NCI-H510A treated with DMSO at 0.1 percent for 48 hours (cell line): Measurements from ENCODE around the gene FFAR1.

ENCODE experiments used
- DNase-seq: peaks from one replicate; lab custom pipeline; 2025; lab: John Stamatoyannopoulos, UW

FFAR1 gene, protein sequence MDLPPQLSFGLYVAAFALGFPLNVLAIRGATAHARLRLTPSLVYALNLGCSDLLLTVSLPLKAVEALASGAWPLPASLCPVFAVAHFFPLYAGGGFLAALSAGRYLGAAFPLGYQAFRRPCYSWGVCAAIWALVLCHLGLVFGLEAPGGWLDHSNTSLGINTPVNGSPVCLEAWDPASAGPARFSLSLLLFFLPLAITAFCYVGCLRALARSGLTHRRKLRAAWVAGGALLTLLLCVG (N-terminal part only)

DNA sequence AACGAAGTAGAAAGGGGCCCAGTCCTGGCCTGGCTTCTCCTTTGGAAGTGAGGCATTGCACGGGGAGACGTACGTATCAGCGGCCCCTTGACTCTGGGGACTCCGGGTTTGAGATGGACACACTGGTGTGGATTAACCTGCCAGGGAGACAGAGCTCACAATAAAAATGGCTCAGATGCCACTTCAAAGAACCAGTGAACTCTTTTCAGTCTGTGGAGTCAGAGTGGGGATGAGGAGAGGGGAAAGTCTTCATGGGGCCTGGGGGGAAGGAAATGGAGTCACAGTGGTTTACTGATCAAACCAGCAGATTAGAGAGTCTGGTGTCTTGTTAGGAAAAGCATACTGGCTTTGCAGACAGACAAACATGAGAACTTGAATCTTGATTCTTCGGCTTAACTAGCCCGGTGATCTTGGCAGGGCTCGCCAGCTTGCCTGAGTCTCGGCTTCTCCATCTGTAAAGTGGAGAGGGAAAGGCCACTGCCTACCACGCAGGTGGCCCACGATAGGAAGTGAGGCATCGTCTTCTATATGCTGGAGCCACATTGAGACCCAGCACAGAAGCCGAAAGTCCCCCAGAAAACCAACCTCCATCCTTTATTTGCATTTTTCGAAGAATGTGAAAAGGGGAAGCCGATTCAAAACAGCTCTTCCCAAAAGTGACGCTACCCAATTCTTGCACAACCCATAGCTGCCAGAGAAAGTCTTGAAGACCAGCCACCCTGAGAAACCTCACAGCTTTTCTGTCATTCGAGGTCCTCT lies at the start of gene FFAR1:
Gene FFAR1, plus strand, starts transcription at position 732 of the 759 bp plus-strand sequence. CDS start 3,650 bp downstream, outside the sequence.
- DNase-seq, result no peak

DNA sequence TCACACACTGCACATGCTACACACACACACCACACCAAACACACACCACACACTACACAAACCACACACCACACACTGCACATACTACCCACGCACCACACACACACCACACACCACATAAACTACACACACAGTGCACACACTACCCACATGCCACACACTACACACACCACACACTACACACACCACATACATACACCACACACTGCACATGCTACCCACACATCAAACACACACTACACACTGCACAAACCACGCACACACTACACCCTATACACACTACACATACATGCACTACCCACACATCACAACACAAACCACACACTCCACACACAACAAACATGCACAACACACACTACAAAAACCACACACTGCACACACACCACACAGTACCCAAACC lies 49.8 kb upstream of the FFAR1 start:
- DNase-seq, result no peak

DNA sequence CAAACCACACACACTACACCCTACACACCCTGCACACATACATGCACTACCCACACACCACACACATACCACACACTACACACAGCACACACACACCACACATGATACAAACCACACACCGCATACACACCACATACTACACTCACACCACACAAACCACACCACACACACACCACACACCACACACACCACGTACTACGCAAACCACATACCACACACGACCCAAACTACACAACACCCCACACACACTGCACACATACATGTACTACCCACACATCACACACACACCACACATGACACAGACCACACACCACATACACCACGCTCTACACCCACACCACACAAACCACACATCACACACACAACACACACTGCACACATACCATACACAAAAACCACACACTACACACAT lies 49.1 kb upstream of the FFAR1 start:
- DNase-seq, result no peak

DNA sequence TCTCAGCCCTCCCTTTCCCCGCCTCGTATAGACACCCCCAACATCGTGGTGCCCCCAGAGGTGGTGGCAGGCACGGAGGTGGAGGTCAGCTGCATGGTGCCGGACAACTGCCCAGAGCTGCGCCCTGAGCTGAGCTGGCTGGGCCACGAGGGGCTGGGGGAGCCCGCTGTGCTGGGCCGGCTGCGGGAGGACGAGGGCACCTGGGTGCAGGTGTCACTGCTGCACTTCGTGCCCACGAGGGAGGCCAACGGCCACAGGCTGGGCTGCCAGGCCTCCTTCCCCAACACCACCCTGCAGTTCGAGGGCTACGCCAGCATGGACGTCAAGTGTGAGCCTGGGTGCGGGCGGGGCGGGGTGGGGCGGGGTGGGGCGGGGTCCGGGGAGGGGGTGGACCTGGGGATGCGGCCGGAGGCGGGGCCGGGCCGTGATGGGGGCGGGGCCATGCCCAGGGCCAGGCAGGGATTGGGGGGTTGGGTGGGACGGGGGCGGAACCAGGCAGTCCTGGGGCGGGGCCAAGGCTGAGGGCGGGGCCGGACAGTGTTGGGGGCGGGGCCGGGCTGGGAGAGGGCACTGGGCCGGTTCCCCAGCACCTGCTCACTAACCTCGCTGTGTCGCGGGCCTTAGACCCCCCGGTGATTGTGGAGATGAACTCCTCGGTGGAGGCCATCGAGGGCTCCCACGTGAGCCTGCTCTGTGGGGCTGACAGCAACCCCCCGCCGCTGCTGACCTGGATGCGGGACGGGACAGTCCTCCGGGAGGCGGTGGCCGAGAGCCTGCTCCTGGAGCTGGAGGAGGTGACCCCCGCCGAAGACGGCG lies 48.0 kb upstream of the FFAR1 start:
- no peak for DNase-seq

DNA sequence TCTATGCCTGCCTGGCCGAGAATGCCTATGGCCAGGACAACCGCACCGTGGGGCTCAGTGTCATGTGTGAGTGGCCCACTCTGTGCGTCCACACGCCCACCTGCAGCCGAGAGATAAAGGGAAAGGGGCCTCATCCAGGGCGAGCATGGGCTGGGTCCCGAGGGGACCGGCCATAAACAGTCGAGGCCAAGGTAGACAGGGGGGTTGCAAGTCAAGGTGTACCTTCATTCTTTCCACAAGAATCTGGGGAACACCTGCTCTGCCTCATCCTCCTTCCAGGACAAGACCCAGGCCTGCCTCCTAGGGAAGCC lies 47.4 kb upstream of the FFAR1 start:
- DNase-seq, result no peak

DNA sequence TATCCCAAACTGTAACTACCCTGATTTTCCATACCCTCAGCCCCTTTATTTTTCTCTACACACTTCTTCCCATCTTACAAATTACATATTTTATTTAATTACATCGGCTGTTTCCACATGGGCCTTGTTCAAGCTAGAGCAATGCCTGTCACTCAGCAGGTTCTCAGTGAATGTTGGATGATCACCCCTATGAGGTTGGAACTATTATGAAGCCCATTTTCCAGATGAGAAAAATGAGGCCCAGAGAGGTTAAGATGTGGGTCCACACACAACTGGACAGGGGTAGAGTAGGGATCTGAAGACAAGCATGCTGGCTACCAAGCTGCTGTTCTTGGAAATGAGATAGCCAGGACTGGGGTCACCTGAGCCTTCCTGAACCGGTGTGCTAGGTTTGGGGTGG lies 45.7 kb upstream of the FFAR1 start:
- no peak for DNase-seq

DNA sequence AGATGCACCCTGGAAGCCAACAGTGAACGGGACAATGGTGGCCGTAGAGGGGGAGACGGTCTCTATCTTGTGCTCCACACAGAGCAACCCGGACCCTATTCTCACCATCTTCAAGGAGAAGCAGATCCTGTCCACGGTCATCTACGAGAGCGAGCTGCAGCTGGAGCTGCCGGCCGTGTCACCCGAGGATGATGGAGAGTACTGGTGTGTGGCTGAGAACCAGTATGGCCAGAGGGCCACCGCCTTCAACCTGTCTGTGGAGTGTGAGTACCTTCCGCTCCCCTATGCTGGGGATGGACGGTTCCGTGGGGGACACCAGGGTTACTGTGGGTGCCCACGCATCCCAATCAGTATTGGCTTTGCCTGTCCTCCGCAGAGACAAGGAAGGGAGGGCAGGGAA lies 45.3 kb upstream of the FFAR1 start:
- no peak for DNase-seq

DNA sequence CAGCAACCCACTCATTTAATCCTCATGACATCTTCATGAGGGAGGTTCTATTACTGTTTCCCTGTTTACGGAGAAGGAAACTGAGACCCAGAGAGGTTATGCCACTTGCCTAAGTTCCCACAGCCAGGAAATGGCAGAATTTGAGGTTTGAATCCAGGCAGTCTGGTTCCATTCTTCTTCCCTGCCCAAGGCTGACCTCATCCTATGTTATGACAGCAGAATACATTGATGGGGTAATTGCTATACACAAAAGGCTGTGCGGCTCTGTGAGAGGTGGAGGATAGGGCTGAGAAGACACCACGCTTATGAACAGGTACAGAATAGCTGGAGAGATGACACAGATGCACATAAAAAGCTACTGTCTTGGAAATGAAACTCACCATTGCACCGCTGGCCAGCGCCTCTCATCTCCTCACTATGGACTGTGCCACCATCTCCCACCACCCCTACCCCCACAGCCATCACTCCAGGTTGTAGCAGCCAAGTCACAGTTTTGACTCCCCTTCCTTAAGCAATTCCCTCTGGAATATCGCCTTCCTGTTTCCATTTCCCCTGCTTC lies 44.3 kb upstream of the FFAR1 start:
- DNase-seq, result no peak

DNA sequence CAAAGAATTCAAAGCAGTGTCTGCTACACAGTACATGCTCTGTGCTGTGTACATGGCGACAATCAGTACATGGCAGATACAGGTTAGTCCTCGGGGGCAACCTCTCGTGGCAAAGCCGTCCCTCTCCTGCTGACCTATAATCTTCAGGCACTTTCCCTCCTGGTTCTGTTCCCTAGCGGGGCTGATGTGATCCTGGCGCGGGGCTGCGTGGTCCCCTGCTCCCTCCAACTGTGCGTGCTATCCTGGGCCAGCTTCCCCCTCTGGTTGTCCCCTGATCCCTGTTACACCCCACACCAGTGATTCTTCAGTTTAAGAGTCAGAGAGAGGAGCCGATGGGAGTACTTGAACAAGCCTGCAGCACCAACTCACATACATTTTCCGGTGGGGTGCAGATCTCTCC lies 43.7 kb upstream of the FFAR1 start:
- no peak for DNase-seq

DNA sequence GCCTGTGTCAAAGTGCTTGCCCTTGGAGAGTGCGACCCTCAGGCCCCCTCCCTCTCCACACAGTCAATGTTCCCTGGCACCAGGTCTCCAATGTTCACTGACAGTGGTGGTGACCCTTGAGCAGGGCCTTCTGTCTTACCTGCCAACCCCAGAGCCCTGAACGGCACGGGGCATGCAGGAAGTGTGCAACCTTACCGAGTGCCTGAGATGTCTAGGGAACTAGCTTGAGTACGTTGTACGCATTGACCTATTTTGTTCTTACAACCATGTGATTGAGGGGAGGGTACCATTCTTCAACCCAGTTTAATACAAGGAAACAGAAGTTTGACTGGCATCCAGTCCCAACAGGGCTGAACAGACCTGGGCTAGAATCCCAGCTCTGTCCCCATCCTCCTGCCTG lies 42.5 kb upstream of the FFAR1 start:
- DNase-seq, result no peak

DNA sequence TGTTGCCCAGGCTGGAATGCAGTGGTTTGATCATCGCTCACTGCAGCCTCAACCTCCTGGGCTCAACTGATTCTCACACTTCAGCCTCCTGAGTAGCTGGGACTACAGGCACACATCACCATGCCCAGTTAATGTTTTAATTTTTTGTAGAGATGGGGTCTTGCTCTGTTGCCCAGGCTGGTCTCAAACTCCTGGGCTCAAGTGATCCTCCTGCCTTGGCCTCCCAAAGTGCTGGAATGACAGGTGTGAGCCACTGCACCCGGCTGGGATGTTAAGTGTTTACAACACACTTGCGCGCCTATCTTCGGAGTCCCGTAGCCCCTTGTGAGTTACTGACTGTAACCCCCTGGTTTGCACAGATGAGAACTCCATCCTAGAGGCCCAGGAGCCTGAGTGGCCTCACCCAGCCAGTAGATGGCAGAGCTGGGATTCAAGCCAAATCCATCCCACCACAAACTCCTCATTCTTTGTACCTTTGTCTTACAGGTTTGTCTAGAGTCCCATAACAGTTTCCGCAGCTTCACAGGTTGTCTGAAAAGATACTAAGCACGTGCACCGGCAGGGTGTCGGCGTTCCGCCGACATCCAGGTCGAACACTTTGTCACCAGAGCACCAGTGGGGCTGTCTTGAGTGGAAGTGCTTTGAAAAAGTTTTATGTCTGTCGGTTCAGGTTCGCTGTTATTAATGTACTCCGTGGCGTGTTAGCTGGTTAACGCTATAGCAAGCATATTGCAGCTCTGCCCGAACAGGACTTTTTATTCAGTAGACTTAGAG lies 41.0 kb upstream of the FFAR1 start:
- no peak for DNase-seq

DNA sequence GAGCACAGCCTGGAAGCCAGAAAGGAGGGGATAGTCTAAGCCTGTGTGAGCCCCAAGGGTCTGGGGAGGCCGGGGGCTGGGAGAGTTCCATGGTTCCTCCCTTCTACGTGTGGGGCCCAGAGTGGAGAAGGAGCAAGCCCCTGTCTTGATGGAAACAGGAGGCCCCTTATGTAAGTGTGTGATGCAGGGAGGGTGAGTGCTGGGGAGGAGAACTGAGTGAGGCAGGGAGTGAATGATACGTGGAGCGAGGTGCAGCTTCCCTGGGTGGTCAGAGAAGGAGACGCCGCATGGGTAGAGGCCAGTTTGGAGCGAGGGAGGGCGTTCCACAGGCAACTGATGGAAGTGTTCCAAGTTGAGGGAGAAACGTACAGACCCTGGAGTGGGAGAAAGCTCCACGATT lies 39.8 kb upstream of the FFAR1 start:
- no peak for DNase-seq

DNA sequence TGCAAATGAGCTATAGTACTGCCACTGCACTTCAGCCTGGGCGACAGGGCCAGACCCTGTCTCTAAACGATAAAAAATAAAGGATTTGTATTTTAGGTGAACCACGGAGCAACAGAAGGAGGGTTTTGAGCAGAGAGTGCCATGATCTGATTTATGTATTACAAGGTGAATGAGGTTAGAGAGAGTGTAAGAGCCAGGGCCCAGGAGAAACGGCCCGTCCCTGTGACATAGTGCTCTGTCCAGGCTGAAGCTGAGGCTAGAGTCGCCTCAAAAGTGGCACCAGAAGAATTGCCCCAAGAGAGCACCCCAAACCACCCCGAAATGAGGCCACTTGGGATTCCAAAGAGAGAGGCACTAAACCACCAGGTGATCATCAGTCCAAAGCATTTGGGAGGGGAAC lies 38.8 kb upstream of the FFAR1 start:
- DNase-seq, result no peak

DNA sequence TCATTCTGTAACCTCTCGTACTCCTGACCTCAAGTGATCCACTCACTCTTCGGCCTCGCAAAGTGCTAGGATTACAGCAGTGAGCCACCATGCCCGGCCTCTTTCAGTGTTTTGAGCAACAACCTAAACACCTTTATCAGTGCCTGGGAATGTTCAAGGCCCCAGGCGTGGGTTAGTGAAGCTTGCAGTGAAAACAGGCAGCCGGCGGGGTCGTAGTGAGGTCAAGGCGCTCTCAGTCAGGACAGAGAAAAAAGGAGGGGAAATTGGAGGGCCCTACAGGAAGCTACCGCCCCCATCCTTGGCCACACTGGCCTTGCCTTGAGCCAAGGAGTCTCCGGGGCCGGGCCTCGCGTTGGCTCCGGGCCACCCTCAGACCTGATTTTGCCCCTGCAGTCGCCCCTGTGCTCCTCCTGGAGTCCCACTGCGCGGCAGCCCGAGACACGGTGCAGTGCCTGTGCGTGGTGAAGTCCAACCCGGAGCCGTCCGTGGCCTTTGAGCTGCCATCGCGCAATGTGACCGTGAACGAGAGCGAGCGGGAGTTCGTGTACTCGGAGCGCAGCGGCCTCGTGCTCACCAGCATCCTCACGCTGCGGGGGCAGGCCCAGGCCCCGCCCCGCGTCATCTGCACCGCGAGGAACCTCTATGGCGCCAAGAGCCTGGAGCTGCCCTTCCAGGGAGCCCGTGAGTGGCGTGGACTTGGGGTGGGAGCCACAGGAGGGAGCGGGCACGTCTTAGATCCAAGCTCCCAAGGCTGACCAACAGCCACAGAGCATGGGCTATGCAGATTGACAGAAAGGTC lies 38.0 kb upstream of the FFAR1 start:
- no peak for DNase-seq

DNA sequence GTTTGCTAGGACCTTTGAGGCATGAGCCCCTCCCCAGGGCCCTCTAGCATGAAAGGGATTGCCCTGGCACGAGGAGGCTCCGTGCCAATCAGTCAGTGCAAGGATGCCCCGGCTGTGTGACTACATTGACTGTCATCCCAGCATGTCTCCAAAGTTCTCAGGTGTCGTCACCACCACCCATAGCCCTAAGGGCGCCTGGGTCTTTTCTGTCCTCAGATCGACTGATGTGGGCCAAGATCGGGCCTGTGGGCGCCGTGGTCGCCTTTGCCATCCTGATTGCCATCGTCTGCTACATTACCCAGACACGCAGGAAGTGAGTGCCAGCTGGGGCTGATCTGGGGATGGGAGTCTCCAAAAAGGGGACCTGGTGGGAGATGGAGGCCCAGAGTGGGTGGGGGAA lies 37.4 kb upstream of the FFAR1 start:
- DNase-seq, result no peak

DNA sequence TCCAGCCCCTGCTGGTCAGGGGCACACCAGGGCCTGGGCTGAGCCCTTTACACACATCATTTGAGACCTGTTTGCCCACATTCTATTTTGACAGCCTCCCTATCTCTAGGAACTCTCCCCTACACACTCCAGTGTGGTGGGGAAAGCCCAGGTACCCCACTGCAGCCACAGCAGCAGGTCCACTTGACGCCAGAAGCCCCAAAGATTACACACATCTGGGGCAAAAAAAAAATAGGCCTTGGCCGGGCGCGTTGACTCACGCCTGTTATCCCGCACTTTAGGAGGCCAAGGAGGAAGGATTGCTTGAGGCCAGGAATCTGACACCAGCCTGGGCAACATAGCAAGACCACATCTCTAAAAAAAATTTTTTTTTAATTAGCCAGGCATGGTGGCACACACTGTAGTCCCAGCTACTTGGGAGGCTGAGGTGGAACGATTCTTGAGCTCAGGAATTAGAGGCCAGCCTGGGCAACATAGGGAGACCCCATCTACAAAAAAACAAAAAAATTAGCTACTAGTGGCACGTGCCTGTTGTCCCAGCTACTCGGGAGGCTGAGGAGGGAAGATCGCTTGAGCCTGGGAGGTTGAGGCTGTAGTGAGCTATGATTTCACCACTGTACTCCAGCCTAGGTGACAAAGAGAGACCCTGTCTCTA lies 36.8 kb upstream of the FFAR1 start:
- no peak for DNase-seq

DNA sequence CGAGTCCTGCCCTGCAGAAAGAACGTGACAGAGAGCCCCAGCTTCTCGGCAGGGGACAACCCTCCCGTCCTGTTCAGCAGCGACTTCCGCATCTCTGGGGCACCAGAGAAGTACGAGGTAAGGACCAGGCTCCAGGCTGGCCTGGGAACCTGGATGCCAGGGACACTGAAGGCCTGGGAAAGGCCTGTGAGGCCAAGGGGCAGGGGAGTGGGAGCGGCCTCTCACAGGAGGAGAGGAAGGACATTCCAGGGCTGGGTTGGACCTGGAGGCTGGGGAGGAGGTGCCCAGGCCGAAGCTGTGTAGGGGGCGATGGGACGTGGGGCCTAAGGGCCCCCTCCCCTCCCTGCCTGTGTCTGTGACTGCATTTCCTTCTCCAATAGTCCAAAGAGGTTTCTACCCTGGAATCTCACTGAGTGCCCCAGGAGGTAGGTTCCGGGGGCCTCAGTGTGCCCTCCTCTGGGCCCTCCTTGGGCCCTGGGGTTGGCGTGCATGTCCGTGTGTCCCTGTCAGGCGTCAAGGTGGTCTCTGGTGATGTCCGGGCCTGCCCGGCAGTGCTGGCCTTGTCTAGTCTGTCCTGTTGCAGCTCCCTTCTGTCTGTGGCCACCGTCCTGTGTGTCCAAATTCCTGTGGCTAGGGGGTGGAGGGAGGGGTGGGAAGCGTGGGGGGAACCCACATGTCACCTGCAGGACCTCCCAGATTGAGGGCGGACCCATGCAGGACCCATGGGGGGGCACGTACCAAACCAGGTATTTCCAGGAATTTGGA lies 35.6 kb upstream of the FFAR1 start:
- no peak for DNase-seq

DNA sequence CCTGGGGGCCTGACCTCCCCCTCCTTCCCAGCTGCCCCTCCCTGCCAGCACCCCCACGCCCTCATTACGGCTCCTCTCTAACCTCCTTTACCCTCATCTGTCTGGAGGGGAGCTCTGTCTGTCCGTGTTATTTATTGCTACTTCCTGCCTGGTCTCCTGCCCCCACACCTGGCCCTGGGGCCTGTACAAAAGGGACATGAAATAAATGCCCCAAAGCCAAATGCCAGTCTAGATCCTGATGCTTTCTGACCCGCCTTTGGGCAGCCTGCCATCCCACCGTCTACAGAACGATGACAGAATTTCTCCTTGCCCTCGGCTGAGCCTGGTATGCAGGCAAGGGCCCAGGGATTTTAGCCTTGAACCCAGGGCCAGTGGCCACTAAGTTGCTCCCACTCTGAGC lies 34.1 kb upstream of the FFAR1 start:
- no peak for DNase-seq

DNA sequence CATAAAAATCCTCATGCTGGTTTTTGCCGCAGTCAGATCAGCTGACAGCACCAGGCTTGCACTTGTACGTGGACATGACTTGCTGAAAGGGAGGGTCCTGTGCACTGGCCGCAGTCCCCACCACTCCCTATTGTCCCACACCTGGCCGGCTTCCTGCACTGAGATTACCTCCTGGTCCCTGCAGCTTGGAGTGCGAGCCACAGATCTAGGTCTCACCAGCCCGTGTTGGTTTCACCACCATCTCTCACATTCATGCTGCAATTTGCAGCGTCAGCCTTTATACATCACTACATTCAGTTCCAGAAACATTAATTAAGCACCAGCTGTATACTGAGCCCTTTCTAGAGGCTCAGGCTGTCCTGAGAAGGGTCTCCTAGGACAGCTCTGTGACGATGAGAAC lies 33.7 kb upstream of the FFAR1 start:
- no peak for DNase-seq
